WTC11 (cell line): ENCODE data around the gene OMG. TPM values are rescaled to one million over a fixed set of nuclear protein-coding genes. Genes with fewer than 3 reads are reported as not detected.

Source experiments
- ATAC-seq: fragments of 200-7000 bp; cut with Tn5 transposase; 2 replicates; pipeline ENCODE4 v1.10.0; 2021; ENCODE audit warnings: mild to moderate bottlenecking, moderate library complexity
- CTCF ChIA-PET: fragments of 300-600 bp; sonication (Branson Sonifier 250); formaldehyde crosslinking; loops from one replicate; lab custom pipeline; 2021; ENCODE audit warnings: antibody characterized with exemption; lab: Charles Lee
- POLR2A ChIA-PET: fragments of 350-600 bp; sonication (Branson Sonifier 250); formaldehyde crosslinking; loops from one replicate; lab custom pipeline; 2021; ENCODE audit warnings: antibody characterized with exemption; lab: Charles Lee
- DNase-seq: peaks from one replicate; pipeline ENCODE4 v3.0.0; 2021; ENCODE audit warnings: low spot score
- H3K27ac Mint-ChIP-seq: 2 replicates; pipeline ENCODE4 v1.8.0; 2021; ENCODE audit warnings: mixed read lengths
- H3K27me3 Mint-ChIP-seq: 2 replicates; pipeline ENCODE4 v1.8.0; 2021; ENCODE audit warnings: low read depth, mild to moderate bottlenecking, moderate library complexity, mixed read lengths
- H3K36me3 Mint-ChIP-seq: 2 replicates; pipeline ENCODE4 v1.8.0; 2021; ENCODE audit warnings: mixed read lengths
- H3K4me1 Mint-ChIP-seq: 2 replicates; pipeline ENCODE4 v1.8.0; 2022; ENCODE audit warnings: mixed read lengths
- H3K4me3 Mint-ChIP-seq: 2 replicates; pipeline ENCODE4 v1.8.0; 2021; ENCODE audit warnings: mild to moderate bottlenecking, moderate library complexity, mixed read lengths
- H3K9me3 Mint-ChIP-seq: 2 replicates; pipeline ENCODE4 v1.8.0; 2021; ENCODE audit warnings: mixed read lengths
- AFF4 ChIP-seq: sonication (generic); formaldehyde crosslinking; IDR thresholded peaks from 2 replicates; pipeline ENCODE4 v1.8.1; 2023; ENCODE audit warnings: mild to moderate bottlenecking, missing genetic modification reagents, borderline replicate concordance
- E2F4 ChIP-seq: sonication (generic); formaldehyde crosslinking; IDR thresholded peaks from 2 replicates; pipeline ENCODE4 v1.8.1; 2022; ENCODE audit warnings: low read depth, mild to moderate bottlenecking, moderate library complexity, missing genetic modification reagents, borderline replicate concordance
- FOXP1 ChIP-seq: sonication (generic); formaldehyde crosslinking; IDR thresholded peaks from 2 replicates; pipeline ENCODE4 v1.8.0; 2022; ENCODE audit warnings: missing genetic modification reagents, mild to moderate bottlenecking, moderate library complexity, borderline replicate concordance
- GABPB1 ChIP-seq: sonication (generic); formaldehyde crosslinking; IDR thresholded peaks from 2 replicates; pipeline ENCODE4 v1.8.1; 2023; ENCODE audit warnings: mild to moderate bottlenecking, missing genetic modification reagents
- GTF2I ChIP-seq: fragments of 250-450 bp; sonication (Bioruptor Pico); conservative IDR thresholded peaks from 2 replicates; pipeline ENCODE4 v1.4.0; 2021; ENCODE audit warnings: mild to moderate bottlenecking
- NR1H2 ChIP-seq: sonication (generic); formaldehyde crosslinking; IDR thresholded peaks from 2 replicates; pipeline ENCODE4 v1.9.0; 2021; ENCODE audit warnings: mild to moderate bottlenecking, moderate library complexity, missing genetic modification reagents
- OVOL2 ChIP-seq: fragments of 250-450 bp; sonication (Bioruptor Pico); IDR thresholded peaks from 2 replicates; pipeline ENCODE4 v1.9.0; 2021; ENCODE audit warnings: mild to moderate bottlenecking, borderline replicate concordance
- RELA ChIP-seq: sonication (generic); formaldehyde crosslinking; IDR thresholded peaks from 2 replicates; pipeline ENCODE4 v1.8.1; 2022; ENCODE audit warnings: missing genetic modification reagents, mild to moderate bottlenecking, borderline replicate concordance
- SMAD3 ChIP-seq: sonication (generic); formaldehyde crosslinking; IDR thresholded peaks from 2 replicates; pipeline ENCODE4 v1.8.0; 2022; ENCODE audit warnings: missing genetic modification reagents, mild to moderate bottlenecking, borderline replicate concordance
- SOX15 ChIP-seq: fragments of 250-450 bp; sonication (Bioruptor Pico); IDR thresholded peaks from 2 replicates; pipeline ENCODE4 v1.9.0; 2021; ENCODE audit warnings: mild to moderate bottlenecking
- ZNF232 ChIP-seq: sonication (generic); formaldehyde crosslinking; IDR thresholded peaks from 2 replicates; pipeline ENCODE4 v1.8.0; 2022; ENCODE audit warnings: mild to moderate bottlenecking, missing genetic modification reagents
- ZNF671 ChIP-seq: fragments of 250-450 bp; sonication (Bioruptor Pico); IDR thresholded peaks from 2 replicates; pipeline ENCODE4 v1.8.0; 2021; ENCODE audit warnings: mild to moderate bottlenecking
- ZSCAN18 ChIP-seq: fragments of 250-450 bp; sonication (Bioruptor Pico); IDR thresholded peaks from 2 replicates; pipeline ENCODE4 v2.1.2; 2022; ENCODE audit warnings: mild to moderate bottlenecking, moderate library complexity
- total RNA-seq: library from RNA; stranded (reverse); gene quantifications from 3 replicates; pipeline ENCODE4 v1.2.3, GENCODE V29; 2021
- TF ChIP-seq, protein P1 (sequence below): sonication (generic); formaldehyde crosslinking; IDR thresholded peaks from 2 replicates; pipeline ENCODE4 v1.8.0; 2022; ENCODE audit warnings: mild to moderate bottlenecking, missing genetic modification reagents
- TF ChIP-seq, protein P2 (sequence below): sonication (generic); formaldehyde crosslinking; IDR thresholded peaks from 2 replicates; pipeline ENCODE4 v1.8.0; 2022; ENCODE audit warnings: missing genetic modification reagents
- TF ChIP-seq, protein P3 (sequence below): sonication (generic); formaldehyde crosslinking; IDR thresholded peaks from 2 replicates; pipeline ENCODE4 v1.8.0; 2023; ENCODE audit warnings: mild to moderate bottlenecking, missing genetic modification reagents
- TF ChIP-seq, protein P4 (sequence below): sonication (generic); formaldehyde crosslinking; conservative IDR thresholded peaks from 2 replicates; pipeline ENCODE4 v1.8.1; 2023; ENCODE audit warnings: mild to moderate bottlenecking, low read depth, missing genetic modification reagents, moderate library complexity

The OMG gene
- total RNA-seq, 1 experiment from 2014 or later, result not detected

- DNase-seq, result no peak
- TF ChIP-seq, protein P1, sequence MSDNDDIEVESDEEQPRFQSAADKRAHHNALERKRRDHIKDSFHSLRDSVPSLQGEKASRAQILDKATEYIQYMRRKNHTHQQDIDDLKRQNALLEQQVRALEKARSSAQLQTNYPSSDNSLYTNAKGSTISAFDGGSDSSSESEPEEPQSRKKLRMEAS (CRISPR knock-in tag), result no peak
- TF ChIP-seq ZNF232 (CRISPR knock-in tag) (no peak), E2F4 (CRISPR knock-in tag) (no peak), AFF4 (CRISPR knock-in tag) (no peak), OVOL2 (CRISPR knock-in tag) (no peak), GABPB1 (no peak), GTF2I (CRISPR knock-in tag) (no peak), SOX15 (CRISPR knock-in tag) (no peak), ZNF671 (CRISPR knock-in tag) (no peak)
- TF ChIP-seq, protein P2, sequence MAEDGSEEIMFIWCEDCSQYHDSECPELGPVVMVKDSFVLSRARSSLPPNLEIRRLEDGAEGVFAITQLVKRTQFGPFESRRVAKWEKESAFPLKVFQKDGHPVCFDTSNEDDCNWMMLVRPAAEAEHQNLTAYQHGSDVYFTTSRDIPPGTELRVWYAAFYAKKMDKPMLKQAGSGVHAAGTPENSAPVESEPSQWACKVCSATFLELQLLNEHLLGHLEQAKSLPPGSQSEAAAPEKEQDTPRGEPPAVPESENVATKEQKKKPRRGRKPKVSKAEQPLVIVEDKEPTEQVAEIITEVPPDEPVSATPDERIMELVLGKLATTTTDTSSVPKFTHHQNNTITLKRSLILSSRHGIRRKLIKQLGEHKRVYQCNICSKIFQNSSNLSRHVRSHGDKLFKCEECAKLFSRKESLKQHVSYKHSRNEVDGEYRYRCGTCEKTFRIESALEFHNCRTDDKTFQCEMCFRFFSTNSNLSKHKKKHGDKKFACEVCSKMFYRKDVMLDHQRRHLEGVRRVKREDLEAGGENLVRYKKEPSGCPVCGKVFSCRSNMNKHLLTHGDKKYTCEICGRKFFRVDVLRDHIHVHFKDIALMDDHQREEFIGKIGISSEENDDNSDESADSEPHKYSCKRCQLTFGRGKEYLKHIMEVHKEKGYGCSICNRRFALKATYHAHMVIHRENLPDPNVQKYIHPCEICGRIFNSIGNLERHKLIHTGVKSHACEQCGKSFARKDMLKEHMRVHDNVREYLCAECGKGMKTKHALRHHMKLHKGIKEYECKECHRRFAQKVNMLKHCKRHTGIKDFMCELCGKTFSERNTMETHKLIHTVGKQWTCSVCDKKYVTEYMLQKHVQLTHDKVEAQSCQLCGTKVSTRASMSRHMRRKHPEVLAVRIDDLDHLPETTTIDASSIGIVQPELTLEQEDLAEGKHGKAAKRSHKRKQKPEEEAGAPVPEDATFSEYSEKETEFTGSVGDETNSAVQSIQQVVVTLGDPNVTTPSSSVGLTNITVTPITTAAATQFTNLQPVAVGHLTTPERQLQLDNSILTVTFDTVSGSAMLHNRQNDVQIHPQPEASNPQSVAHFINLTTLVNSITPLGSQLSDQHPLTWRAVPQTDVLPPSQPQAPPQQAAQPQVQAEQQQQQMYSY (CRISPR knock-in tag), result no peak
- H3K36me3 Mint-ChIP-seq, result peaks cover 8% of the 10 kb centered on the region; the same call in 1 of the 2 replicates
- H3K27ac Mint-ChIP-seq, result 0 out of 2 replicates have a peak overlapping the region, but pooled peaks have one; percentile 44
- H3K9me3 Mint-ChIP-seq, result no peaks in the 10 kb centered on the region
- no peaks in the 10 kb centered on the region for H3K27me3 Mint-ChIP-seq
- no peak overlapping the region for H3K4me3 Mint-ChIP-seq
- ATAC-seq, result no peak; the same call in 1 of the 2 replicates
- peaks cover 9% of the 10 kb centered on the region for H3K4me1 Mint-ChIP-seq
- ChIA-PET POLR2A (no interaction called here), CTCF (interaction anchor here (0.6 to 1.2 kb wide), 5 partner anchors 30 to 431 kb away, joined by 3 to 7 read pairs (median 4); no protein-coding TSS in a partner anchor)
Observed at GRCh38 chr17:31339906-31340661, 43.0 kb upstream of the OMG start.

DNA sequence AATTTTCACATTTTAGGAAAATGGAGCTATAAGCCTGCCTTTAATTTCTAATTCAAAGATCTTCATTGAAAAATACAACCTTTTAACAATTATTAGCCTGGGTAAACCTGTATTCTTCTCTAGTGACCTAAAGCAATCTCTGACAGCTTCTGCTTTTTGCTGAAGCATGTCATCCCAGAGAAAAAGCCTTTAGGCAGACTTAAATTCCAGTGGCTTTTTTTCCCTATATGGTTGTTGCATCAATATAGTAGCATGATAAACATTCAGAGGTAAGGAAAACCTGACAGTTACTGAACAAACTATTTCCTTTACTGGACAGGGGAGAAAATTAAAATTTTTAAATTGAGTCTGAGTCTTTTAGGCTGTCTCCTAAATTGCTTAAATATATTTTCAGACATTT is 32.2 kb upstream of the OMG start:
- Mint-ChIP-seq H3K27ac (no peak overlapping the region), H3K4me3 (no peak overlapping the region), H3K27me3 (no peaks in the 10 kb centered on the region), H3K4me1 (no peaks in the 10 kb centered on the region), H3K9me3 (no peaks in the 10 kb centered on the region), H3K36me3 (no peaks in the 10 kb centered on the region; the same call in 1 of the 2 replicates)
- ATAC-seq, result no peak
- ChIA-PET POLR2A (no interaction called here), CTCF (interaction anchor here (0.8 kb wide), 1 partner anchor 60 kb away, joined by 3 read pairs; no protein-coding TSS in a partner anchor)
- no peak for DNase-seq
- TF ChIP-seq RELA (CRISPR knock-in tag) (no peak), ZSCAN18 (no peak), NR1H2 (CRISPR knock-in tag) (no peak), SMAD3 (no peak), ZNF671 (CRISPR knock-in tag) (no peak), FOXP1 (CRISPR knock-in tag) (no peak)
- TF ChIP-seq, protein P3, sequence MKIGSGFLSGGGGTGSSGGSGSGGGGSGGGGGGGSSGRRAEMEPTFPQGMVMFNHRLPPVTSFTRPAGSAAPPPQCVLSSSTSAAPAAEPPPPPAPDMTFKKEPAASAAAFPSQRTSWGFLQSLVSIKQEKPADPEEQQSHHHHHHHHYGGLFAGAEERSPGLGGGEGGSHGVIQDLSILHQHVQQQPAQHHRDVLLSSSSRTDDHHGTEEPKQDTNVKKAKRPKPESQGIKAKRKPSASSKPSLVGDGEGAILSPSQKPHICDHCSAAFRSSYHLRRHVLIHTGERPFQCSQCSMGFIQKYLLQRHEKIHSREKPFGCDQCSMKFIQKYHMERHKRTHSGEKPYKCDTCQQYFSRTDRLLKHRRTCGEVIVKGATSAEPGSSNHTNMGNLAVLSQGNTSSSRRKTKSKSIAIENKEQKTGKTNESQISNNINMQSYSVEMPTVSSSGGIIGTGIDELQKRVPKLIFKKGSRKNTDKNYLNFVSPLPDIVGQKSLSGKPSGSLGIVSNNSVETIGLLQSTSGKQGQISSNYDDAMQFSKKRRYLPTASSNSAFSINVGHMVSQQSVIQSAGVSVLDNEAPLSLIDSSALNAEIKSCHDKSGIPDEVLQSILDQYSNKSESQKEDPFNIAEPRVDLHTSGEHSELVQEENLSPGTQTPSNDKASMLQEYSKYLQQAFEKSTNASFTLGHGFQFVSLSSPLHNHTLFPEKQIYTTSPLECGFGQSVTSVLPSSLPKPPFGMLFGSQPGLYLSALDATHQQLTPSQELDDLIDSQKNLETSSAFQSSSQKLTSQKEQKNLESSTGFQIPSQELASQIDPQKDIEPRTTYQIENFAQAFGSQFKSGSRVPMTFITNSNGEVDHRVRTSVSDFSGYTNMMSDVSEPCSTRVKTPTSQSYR (CRISPR knock-in tag), result no peak
- TF ChIP-seq, protein P4, sequence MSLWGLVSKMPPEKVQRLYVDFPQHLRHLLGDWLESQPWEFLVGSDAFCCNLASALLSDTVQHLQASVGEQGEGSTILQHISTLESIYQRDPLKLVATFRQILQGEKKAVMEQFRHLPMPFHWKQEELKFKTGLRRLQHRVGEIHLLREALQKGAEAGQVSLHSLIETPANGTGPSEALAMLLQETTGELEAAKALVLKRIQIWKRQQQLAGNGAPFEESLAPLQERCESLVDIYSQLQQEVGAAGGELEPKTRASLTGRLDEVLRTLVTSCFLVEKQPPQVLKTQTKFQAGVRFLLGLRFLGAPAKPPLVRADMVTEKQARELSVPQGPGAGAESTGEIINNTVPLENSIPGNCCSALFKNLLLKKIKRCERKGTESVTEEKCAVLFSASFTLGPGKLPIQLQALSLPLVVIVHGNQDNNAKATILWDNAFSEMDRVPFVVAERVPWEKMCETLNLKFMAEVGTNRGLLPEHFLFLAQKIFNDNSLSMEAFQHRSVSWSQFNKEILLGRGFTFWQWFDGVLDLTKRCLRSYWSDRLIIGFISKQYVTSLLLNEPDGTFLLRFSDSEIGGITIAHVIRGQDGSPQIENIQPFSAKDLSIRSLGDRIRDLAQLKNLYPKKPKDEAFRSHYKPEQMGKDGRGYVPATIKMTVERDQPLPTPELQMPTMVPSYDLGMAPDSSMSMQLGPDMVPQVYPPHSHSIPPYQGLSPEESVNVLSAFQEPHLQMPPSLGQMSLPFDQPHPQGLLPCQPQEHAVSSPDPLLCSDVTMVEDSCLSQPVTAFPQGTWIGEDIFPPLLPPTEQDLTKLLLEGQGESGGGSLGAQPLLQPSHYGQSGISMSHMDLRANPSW (CRISPR knock-in tag), result no peak
